ENCODE results near the gene PRDX2. TPM values are rescaled to one million over a fixed set of nuclear protein-coding genes. Genes with fewer than 3 reads are reported as not detected.

PRDX2 gene
- total and polyA plus RNA-seq, 2 of the 4 experiments (the other 2 are of a cell fraction): 371 to 378 TPM

- Histone ChIP-seq H3K4ac (ENCODE audit: low read depth, low read length) (no peak overlapping the region), H4K5ac (ENCODE audit: low read depth, low read length) (no peak overlapping the region), H3K23ac (ENCODE audit: low read depth, low read length) (no peak overlapping the region), H2BK20ac (ENCODE audit: low read depth, low read length) (no peak overlapping the region), H3K14ac (replicated peaks; ENCODE audit: low read depth, low read length) (no peak overlapping the region), H3K4me2 (ENCODE audit: low read depth, low read length) (no peak overlapping the region), H3K18ac (ENCODE audit: low read depth, low read length) (no peak overlapping the region), H2BK5ac (ENCODE audit: low read depth, low read length, poor library complexity, severe bottlenecking) (no peak overlapping the region), H3K79me1 (ENCODE audit: low read depth in 1 of 2, low read length in 2 of 2) (no peaks in the 10 kb centered on the region), H2AFZ (replicated peaks; ENCODE audit: low read length, poor library complexity) (no peak overlapping the region), H3K9ac (ENCODE audit: low read depth, low read length) (no peak overlapping the region), H2AK9ac (replicated peaks; ENCODE audit: low read depth, low read length, poor library complexity) (no peak overlapping the region), H3K9me1 (ENCODE audit: insufficient read depth, low read length) (no peaks in the 10 kb centered on the region), H2BK15ac (ENCODE audit: low read depth, low read length) (no peak overlapping the region), H3K9me3 (ENCODE audit: control insufficient read depth, insufficient read depth, low read length) (no peaks in the 10 kb centered on the region), H3K36me3 (ENCODE audit: control insufficient read depth, insufficient read depth, low read length) (peaks cover 6% of the 10 kb centered on the region), H3K4me1 (ENCODE audit: control insufficient read depth, insufficient read depth, low read length) (no peaks in the 10 kb centered on the region), H3K56ac (ENCODE audit: extremely low read depth, insufficient read depth, low read length) (no peak overlapping the region), H2BK120ac (ENCODE audit: low read depth, low read length) (no peak overlapping the region), H3K27ac (ENCODE audit: insufficient read depth, low read length) (no peak overlapping the region), H4K8ac (ENCODE audit: low read depth in 2 of 2, low read length in 2 of 2) (no peak overlapping the region), H2AK5ac (ENCODE audit: low read depth, low read length) (no peak overlapping the region), H4K91ac (ENCODE audit: insufficient read depth, low read depth, low read length) (no peak overlapping the region), H4K20me1 (ENCODE audit: insufficient read depth, low read length) (no peaks in the 10 kb centered on the region), H3K27me3 (ENCODE audit: control insufficient read depth, insufficient read depth, low read length) (no peaks in the 10 kb centered on the region), H3K4me3 (ENCODE audit: insufficient read depth, low read depth, low read length) (no peak overlapping the region)
- intact Hi-C loops (cut with micrococcal nuclease): no loop called here
- ChIA-PET CTCF (no interaction called here), POLR2A (ENCODE audit: unreplicated experiment) (no interaction called here)
- TF ChIP-seq RCOR1 (IDR thresholded peaks at IDR 0.05; ENCODE audit: insufficient replicate concordance, low read length) (no peak), SMC3 (IDR thresholded peaks at IDR 0.05; ENCODE audit: low read depth, low read length) (no peak), USF2 (IDR thresholded peaks at IDR 0.05; ENCODE audit: low read depth, low read length) (no peak), CHD1 (IDR thresholded peaks at IDR 0.05; ENCODE audit: low read depth, low read length) (no peak), BHLHE40 (IDR thresholded peaks at IDR 0.05; ENCODE audit: low read depth, low read length) (no peak), CEBPB (IDR thresholded peaks at IDR 0.05; ENCODE audit: low read depth, low read length) (no peak), MAZ (IDR thresholded peaks at IDR 0.05; ENCODE audit: borderline replicate concordance, low read depth, low read length) (no peak), CTCF (conservative IDR thresholded peaks at IDR 0.05; ENCODE audit: low read depth, low read length) (no peak), FOS (IDR thresholded peaks at IDR 0.05; ENCODE audit: low read depth, low read length) (no peak), MXI1 (IDR thresholded peaks at IDR 0.05; ENCODE audit: borderline replicate concordance, low read depth, low read length) (no peak), RFX5 (IDR thresholded peaks at IDR 0.05; ENCODE audit: low read depth, low read length) (no peak), POLR2A (IDR thresholded peaks at IDR 0.05; ENCODE audit: low read depth, low read length) (no peak), NFE2L2 (IDR thresholded peaks at IDR 0.05; ENCODE audit: low read depth, low read length) (no peak)
- BruUV-seq (replicated peaks): no TSS peak
- DNase-seq (no peak), ATAC-seq (ENCODE audit: low read depth) (no peak)
- in situ Hi-C loops (cut with MboI; ENCODE audit: low sequenced_read_pairs): no loop called here
- WGBS, 2 experiments (ENCODE audit: extremely low coverage in 2 of 2, insufficient read length in 1 of 2): 82% methylated on average over 2 of the region's 7 CpGs; no CpG with 5 or more reads in 1 of the 2 experiments
- dilution Hi-C loops (cut with HindIII; ENCODE audit: low sequenced_read_pairs, unreplicated experiment): no loop called here
Measured at GRCh38 chr19:12815088-12815487, 13.5 kb upstream of the PRDX2 start.
